Caco-2 (cell line): Measurements from ENCODE around the gene NEDD4L. TPM values are rescaled to one million over a fixed set of nuclear protein-coding genes. Genes with fewer than 3 reads are reported as not detected.

Experiments
- BruUV-seq: library from RNA; stranded (reverse); fragments of 400-500 nt; replicated peaks from 2 replicates; lab custom pipeline; 2021; lab: Mats Ljungman, UMichigan
- CTCF ChIA-PET: fragments of 300-600 bp; sonication (Branson Sonifier 250); formaldehyde crosslinking; loops from one replicate; lab custom pipeline; 2022; ENCODE audit warnings: antibody characterized with exemption; lab: Charles Lee
- POLR2A ChIA-PET: fragments of 300-600 bp; sonication (Branson Sonifier 250); formaldehyde crosslinking; loops from one replicate; lab custom pipeline; 2022; ENCODE audit warnings: antibody characterized with exemption; lab: Charles Lee
- DNase-seq, 2 experiments: peaks; one replicate each; pipeline versions ENCODE4 v3.0.0 to v3.0.0-alpha.2; 2020 to 2022
- H3K27me3 ChIP-seq: replicated peaks from 2 replicates; pipeline ENCODE4 v1.6.0; 2011; ENCODE audit warnings: low read length; ENCODE audit not compliant: control insufficient read depth, insufficient read depth
- H3K36me3 ChIP-seq: 2 replicates; pipeline ENCODE4 v1.5.1; 2011; ENCODE audit warnings: low read length; ENCODE audit not compliant: control insufficient read depth, insufficient read depth
- H3K4me1 ChIP-seq: fragments of 250-450 bp; sonication (Bioruptor Pico); 2 replicates; pipeline ENCODE4 v1.5.1; 2020; ENCODE audit warnings: mild to moderate bottlenecking
- H3K4me3 ChIP-seq: 2 replicates; pipeline ENCODE4 v1.5.1; 2011; ENCODE audit warnings: low read depth, mild to moderate bottlenecking, control low read depth, low read length
- H3K9me3 ChIP-seq: fragments of 250-450 bp; sonication (Bioruptor Pico); 2 replicates; pipeline ENCODE4 v1.5.1; 2020; ENCODE audit warnings: mild to moderate bottlenecking, moderate library complexity
- H3K27ac Mint-ChIP-seq: one replicate; pipeline ENCODE4 v1.8.0; 2022; ENCODE audit warnings: mixed read lengths; ENCODE audit not compliant: unreplicated experiment
- H3K27me3 Mint-ChIP-seq: one replicate; pipeline ENCODE4 v1.8.0; 2022; ENCODE audit warnings: mixed read lengths; ENCODE audit not compliant: insufficient read depth, unreplicated experiment
- H3K36me3 Mint-ChIP-seq: one replicate; pipeline ENCODE4 v1.8.0; 2022; ENCODE audit warnings: mild to moderate bottlenecking, mixed read lengths; ENCODE audit not compliant: insufficient read depth, unreplicated experiment
- H3K4me1 Mint-ChIP-seq: one replicate; pipeline ENCODE4 v1.8.0; 2022; ENCODE audit warnings: low read depth, mixed read lengths; ENCODE audit not compliant: unreplicated experiment
- H3K4me3 Mint-ChIP-seq: one replicate; pipeline ENCODE4 v1.8.0; 2022; ENCODE audit warnings: mild to moderate bottlenecking, moderate library complexity, mixed read lengths; ENCODE audit not compliant: unreplicated experiment
- H3K9me3 Mint-ChIP-seq: one replicate; pipeline ENCODE4 v1.8.0; 2022; ENCODE audit warnings: mixed read lengths; ENCODE audit not compliant: unreplicated experiment
- intact Hi-C: fragments of 100-400 bp; cut with micrococcal nuclease; formaldehyde crosslinking; loops from one replicate; pipeline ENCODE4 v1.10.0; 2022; ENCODE audit not compliant: unreplicated experiment
- total RNA-seq: library from RNA; stranded (reverse); gene quantifications from 2 replicates; pipeline ENCODE4 v1.2.3, GENCODE V29; 2022
- TF ChIP-seq, protein P1 (sequence below), 2 experiments: fragments of 200-600 bp in 1 of 2; IDR thresholded peaks; 1 replicate in 1 of 2; 2 replicates in 1 of 2; pipeline versions ENCODE4 v1.5.1 to v1.8.0; 2011 to 2022; ENCODE audit warnings: antibody characterized with exemption in 1 of 2, control low read depth in 1 of 2, inconsistent platforms in 1 of 2, low read depth in 1 of 2, low read length in 1 of 2, mild to moderate bottlenecking in 1 of 2, moderate library complexity in 1 of 2; ENCODE audit not compliant: insufficient read depth in 1 of 2, severe bottlenecking in 1 of 2, unreplicated experiment in 1 of 2

Gene NEDD4L
- total RNA-seq, 1 experiment from 2014 or later: 85.4 TPM

DNA sequence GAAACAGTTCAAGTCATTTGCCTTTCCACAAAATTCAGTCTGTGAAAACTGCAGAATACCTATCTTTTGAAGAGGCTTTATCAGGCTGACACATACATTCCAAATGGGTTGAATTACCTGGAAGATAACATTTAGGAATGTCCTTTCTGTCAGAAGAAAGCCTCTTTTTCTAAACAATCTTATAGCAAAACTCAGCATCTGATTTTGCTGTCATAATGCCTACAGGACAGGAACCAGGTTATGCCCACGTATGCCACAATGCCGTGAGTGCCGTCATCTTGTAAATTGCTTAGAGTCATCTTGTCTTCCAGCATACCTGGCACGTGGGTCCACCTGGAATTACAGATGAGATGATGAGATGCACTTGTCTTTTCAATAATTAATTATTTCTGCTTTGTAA lies 309.6 kb downstream of the NEDD4L start:
- Histone ChIP-seq H3K9me3 (no peaks in the 10 kb centered on the region), H3K4me1 (peaks cover 5% of the 10 kb centered on the region; the same call in 1 of the 2 replicates), H3K4me3 (no peak overlapping the region), H3K36me3 (no peaks in the 10 kb centered on the region; the same call in 1 of the 2 replicates), H3K27me3 (no peaks in the 10 kb centered on the region)
- no TSS peak for BruUV-seq
- no peak overlapping the region for H3K27ac Mint-ChIP-seq
- H3K4me1 Mint-ChIP-seq: no peaks in the 10 kb centered on the region
- no peak overlapping the region for H3K4me3 Mint-ChIP-seq
- no peak for DNase-seq
- POLR2A ChIA-PET: no interaction called here
- CTCF ChIA-PET: no interaction called here
- H3K27me3 Mint-ChIP-seq: no peaks in the 10 kb centered on the region
- TF ChIP-seq, protein P1, sequence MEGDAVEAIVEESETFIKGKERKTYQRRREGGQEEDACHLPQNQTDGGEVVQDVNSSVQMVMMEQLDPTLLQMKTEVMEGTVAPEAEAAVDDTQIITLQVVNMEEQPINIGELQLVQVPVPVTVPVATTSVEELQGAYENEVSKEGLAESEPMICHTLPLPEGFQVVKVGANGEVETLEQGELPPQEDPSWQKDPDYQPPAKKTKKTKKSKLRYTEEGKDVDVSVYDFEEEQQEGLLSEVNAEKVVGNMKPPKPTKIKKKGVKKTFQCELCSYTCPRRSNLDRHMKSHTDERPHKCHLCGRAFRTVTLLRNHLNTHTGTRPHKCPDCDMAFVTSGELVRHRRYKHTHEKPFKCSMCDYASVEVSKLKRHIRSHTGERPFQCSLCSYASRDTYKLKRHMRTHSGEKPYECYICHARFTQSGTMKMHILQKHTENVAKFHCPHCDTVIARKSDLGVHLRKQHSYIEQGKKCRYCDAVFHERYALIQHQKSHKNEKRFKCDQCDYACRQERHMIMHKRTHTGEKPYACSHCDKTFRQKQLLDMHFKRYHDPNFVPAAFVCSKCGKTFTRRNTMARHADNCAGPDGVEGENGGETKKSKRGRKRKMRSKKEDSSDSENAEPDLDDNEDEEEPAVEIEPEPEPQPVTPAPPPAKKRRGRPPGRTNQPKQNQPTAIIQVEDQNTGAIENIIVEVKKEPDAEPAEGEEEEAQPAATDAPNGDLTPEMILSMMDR (IDR thresholded peaks at IDR 0.05; ENCODE audit: insufficient read depth in 1 of 2, low read depth in 1 of 2, low read length in 1 of 2, severe bottlenecking in 1 of 2, unreplicated experiment in 1 of 2): no peak
- H3K36me3 Mint-ChIP-seq: peaks cover 36% of the 10 kb centered on the region
- intact Hi-C loops: no loop called here
- no peaks in the 10 kb centered on the region for H3K9me3 Mint-ChIP-seq

- TF ChIP-seq, protein P1 (IDR thresholded peaks at IDR 0.05; ENCODE audit: insufficient read depth in 1 of 2, low read depth in 1 of 2, low read length in 1 of 2, severe bottlenecking in 1 of 2, unreplicated experiment in 1 of 2): no peak
- H3K4me3 ChIP-seq: no peak overlapping the region
- H3K36me3 ChIP-seq: no peaks in the 10 kb centered on the region; the same call in 1 of the 2 replicates
- Mint-ChIP-seq H3K27me3 (no peaks in the 10 kb centered on the region), H3K4me1 (no peaks in the 10 kb centered on the region), H3K27ac (no peak overlapping the region), H3K4me3 (no peak overlapping the region), H3K9me3 (no peaks in the 10 kb centered on the region), H3K36me3 (peaks cover 32% of the 10 kb centered on the region)
- DNase-seq: no peak
- no peaks in the 10 kb centered on the region for H3K27me3 ChIP-seq
- ChIA-PET POLR2A (no interaction called here), CTCF (no interaction called here)
- H3K4me1 ChIP-seq: peaks cover 5% of the 10 kb centered on the region; the same call in 1 of the 2 replicates
- no TSS peak for BruUV-seq
- H3K9me3 ChIP-seq: no peaks in the 10 kb centered on the region
- intact Hi-C loops: no loop called here
These were observed 310.0 kb downstream of the NEDD4L start for GRCh38 chr18:58354051-58354450.

DNA sequence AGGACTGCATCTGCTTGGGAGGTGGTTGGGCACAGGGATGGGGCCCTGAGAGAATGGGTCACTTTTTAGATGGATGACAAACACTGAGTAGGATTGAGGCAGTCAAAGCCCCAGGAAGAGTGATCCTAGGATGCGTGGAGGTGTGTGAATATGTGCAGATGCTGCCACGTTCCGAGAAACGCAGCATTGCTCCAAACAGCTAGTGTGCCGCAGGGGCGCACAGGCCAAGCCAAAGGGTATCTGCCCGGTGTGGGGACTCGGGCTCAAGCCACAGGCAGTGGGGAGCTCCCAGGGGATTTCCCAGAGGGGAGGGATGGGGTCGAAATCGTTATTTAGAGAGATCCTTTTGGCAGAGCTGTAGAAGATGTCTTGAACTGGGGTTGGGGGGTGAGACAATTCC lies 310.8 kb downstream of the NEDD4L start:
- ChIA-PET POLR2A (no interaction called here), CTCF (no interaction called here)
- no TSS peak for BruUV-seq
- DNase-seq: no peak
- H3K9me3 ChIP-seq: no peaks in the 10 kb centered on the region
- H3K4me1 ChIP-seq: peaks cover 4% of the 10 kb centered on the region; the same call in 1 of the 2 replicates
- Mint-ChIP-seq H3K36me3 (peaks cover 25% of the 10 kb centered on the region), H3K9me3 (no peaks in the 10 kb centered on the region), H3K4me1 (no peaks in the 10 kb centered on the region), H3K27me3 (no peaks in the 10 kb centered on the region), H3K4me3 (no peak overlapping the region), H3K27ac (no peak overlapping the region)
- no peaks in the 10 kb centered on the region for H3K27me3 ChIP-seq
- no peak overlapping the region for H3K4me3 ChIP-seq
- intact Hi-C loops: no loop called here
- TF ChIP-seq, protein P1 (IDR thresholded peaks at IDR 0.05; ENCODE audit: insufficient read depth in 1 of 2, low read depth in 1 of 2, low read length in 1 of 2, severe bottlenecking in 1 of 2, unreplicated experiment in 1 of 2): no peak
- no peaks in the 10 kb centered on the region; the same call in 1 of the 2 replicates for H3K36me3 ChIP-seq
